ENCODE results near the gene TSPAN9. TPM values are rescaled to one million over a fixed set of nuclear protein-coding genes. Genes with fewer than 3 reads are reported as not detected.

TSPAN9 gene
- total RNA-seq, 4 donors from 2014 or later = 27.9 to 49.1 (median 42.0) TPM

DNA sequence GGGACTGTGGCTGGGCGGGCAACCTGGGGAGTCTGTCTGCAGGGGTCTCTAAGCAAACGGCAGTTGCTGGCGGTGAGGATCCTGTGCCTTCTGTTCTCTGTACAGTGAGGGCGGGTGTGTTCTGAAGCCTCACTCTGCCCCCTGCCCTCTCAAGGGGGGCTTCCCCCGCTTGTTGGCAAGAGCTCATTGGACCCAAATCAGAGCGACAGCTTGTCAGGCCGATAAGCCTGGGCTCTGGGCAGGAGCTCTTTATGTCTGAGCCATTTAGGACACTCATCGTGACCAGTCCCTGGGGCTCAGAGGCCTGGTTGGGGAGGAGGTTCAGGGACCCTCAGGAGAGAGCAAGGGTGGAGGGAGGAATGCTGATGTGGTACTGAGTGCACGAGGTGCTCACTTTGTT lies 136.0 kb downstream of the TSPAN9 start:
- intact Hi-C loops (cut with DNase I; ENCODE audit: low total_unique reads) = no loop called here
- TF ChIP-seq, protein P1, sequence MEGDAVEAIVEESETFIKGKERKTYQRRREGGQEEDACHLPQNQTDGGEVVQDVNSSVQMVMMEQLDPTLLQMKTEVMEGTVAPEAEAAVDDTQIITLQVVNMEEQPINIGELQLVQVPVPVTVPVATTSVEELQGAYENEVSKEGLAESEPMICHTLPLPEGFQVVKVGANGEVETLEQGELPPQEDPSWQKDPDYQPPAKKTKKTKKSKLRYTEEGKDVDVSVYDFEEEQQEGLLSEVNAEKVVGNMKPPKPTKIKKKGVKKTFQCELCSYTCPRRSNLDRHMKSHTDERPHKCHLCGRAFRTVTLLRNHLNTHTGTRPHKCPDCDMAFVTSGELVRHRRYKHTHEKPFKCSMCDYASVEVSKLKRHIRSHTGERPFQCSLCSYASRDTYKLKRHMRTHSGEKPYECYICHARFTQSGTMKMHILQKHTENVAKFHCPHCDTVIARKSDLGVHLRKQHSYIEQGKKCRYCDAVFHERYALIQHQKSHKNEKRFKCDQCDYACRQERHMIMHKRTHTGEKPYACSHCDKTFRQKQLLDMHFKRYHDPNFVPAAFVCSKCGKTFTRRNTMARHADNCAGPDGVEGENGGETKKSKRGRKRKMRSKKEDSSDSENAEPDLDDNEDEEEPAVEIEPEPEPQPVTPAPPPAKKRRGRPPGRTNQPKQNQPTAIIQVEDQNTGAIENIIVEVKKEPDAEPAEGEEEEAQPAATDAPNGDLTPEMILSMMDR (IDR thresholded peaks at IDR 0.05) = no peak
- TF ChIP-seq POLR2A (IDR thresholded peaks at IDR 0.05) = no peak
- no peak overlapping the region for H3K4me3 ChIP-seq (ENCODE audit: low read depth, poor library complexity, severe bottlenecking)
- 87 to 88% methylated on average over 9 of the region's 9 CpGs for WGBS, 2 donors
- DNase-seq (ENCODE audit: low spot score in 2 of 2) = no peak

DNA sequence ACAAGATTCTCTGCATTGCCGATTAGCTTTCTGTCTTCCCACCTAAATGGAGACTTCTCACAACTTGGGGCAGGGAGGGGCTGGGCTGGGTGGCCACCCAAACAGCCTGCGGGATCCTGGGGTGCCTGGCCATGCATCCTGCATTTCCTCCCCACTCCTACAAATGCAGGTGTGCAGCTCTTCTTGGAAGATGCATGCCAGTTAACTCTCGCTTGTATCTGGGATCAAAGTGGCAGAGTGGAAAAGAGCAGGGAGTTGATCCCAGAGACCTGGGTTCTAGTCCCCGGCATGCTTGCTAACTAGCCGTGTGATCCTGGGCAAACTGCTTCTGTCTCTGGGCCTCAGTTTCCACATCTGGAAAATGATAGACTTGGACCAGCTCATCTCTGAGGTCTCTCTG lies 136.6 kb downstream of the TSPAN9 start:
- no peak for DNase-seq (ENCODE audit: low spot score in 2 of 2)
- TF ChIP-seq, protein P1 (IDR thresholded peaks at IDR 0.05) = no peak
- TF ChIP-seq POLR2A (IDR thresholded peaks at IDR 0.05) = no peak
- no peak overlapping the region for H3K4me3 ChIP-seq (ENCODE audit: low read depth, poor library complexity, severe bottlenecking)
- intact Hi-C loops (cut with DNase I; ENCODE audit: low total_unique reads) = no loop called here
- WGBS, 2 donors = 93 to 96% methylated on average over 5 of the region's 5 CpGs

DNA sequence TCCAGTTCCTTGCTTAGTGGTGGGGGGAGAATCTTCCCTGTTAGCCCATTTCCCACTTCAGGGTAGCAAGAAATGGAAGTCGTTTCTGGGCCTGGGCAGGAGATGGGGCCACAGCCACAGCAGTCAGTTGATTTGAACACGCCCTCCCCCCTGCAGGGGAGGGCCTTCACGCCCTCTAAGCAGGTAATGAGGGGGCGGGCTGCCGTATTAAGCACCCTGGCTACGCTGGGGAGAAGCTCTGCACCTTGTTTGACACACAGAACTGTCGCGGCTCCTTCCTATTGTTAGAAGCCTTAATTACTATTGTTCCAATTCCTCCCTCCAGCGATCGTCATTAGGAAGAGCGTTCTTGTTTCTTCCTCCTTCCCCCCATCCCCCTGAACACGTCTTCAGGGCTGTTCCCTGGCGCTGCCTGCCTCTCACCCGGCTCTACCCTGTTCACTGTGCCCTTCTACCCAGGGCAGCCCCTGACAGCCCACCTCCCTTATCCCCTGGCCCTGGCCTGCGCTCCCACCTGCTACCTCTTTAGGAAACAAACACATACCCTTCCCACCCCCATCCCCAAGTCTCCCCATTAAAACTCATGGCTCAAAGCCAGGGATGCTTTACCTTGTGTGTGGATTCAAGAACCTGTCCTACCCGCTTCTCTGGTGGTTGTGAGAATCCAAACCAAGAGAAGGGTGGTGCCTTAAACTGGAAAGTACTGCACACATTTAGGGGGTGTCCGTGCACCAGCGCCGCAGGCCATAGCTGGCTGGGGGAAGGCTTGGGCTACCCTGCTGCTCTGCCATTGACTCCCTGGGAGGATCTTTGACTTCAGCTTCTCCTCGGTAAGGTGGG lies 137.6 kb downstream of the TSPAN9 start:
- no peak overlapping the region for H3K4me3 ChIP-seq (ENCODE audit: low read depth, poor library complexity, severe bottlenecking)
- intact Hi-C loops (cut with DNase I; ENCODE audit: low total_unique reads) = no loop called here
- DNase-seq (ENCODE audit: low spot score in 2 of 2) = no peak
- TF ChIP-seq, protein P1 (IDR thresholded peaks at IDR 0.05) = no peak
- TF ChIP-seq POLR2A (IDR thresholded peaks at IDR 0.05) = no peak
- WGBS, 2 donors = 69 to 85% methylated on average over 20 of the region's 20 CpGs

DNA sequence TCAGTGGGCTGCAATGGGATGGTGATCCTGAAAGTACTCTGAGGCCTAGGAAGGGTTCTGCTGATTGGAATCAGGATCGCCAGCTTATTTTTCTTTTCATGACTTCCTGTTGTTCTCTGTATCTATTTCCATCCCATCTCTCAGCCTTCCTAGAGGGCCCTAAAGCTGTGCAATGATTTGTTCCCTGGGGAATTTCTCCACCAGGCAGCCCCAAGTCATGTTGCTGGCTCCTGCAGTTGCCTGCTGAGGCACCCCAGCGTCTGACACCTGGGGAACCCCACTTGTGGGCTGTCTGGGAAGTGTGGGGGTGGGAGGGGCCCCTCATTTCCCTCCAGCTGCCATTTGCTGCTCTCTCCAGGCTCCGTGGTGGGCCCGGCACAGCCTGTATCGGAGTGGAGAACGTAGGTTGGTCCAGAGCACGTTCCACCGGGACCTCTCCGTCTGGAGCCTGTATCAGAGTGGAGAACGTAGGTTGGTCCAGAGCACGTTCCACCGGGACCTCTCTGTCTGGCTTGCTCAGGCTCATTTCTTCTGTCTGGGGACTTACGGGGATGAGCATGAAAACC lies 138.3 kb downstream of the TSPAN9 start:
- H3K4me3 ChIP-seq (ENCODE audit: low read depth, poor library complexity, severe bottlenecking) = no peak overlapping the region
- 92 to 93% methylated on average over 13 of the region's 13 CpGs for WGBS, 2 donors
- intact Hi-C loops (cut with DNase I; ENCODE audit: low total_unique reads) = no loop called here
- no peak for DNase-seq (ENCODE audit: low spot score in 2 of 2)
- no peak for TF ChIP-seq POLR2A (IDR thresholded peaks at IDR 0.05)
- TF ChIP-seq, protein P1 (IDR thresholded peaks at IDR 0.05) = no peak

DNA sequence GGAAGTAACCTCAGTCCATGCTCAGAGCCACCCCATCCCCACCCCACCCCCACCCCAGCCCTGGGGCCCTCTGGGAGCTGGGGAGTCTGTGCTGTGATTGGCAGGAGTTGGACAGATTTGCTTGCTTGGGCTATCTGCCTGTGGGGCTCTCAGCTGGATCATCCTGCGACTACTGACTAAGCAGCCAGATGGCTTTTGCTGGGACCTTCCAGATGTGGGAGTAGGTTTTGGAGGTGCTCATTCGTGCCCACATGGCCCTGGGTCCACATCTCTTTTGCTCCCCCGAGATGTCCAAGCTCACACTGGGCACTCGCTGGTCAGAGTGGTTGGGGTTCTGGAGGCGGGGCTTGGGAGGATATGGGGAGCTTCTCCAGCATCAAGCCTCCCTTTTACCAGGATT lies 138.9 kb downstream of the TSPAN9 start:
- no peak for DNase-seq (ENCODE audit: low spot score in 2 of 2)
- intact Hi-C loops (cut with DNase I; ENCODE audit: low total_unique reads) = no loop called here
- no peak overlapping the region for H3K4me3 ChIP-seq (ENCODE audit: low read depth, poor library complexity, severe bottlenecking)
- TF ChIP-seq, protein P1 (IDR thresholded peaks at IDR 0.05) = no peak
- no peak for TF ChIP-seq POLR2A (IDR thresholded peaks at IDR 0.05)
- 87 to 93% methylated on average over 5 of the region's 5 CpGs for WGBS, 2 donors

Data from lower leg skin (tissue), 4 donors.